Measurements from ENCODE around the gene CMTM6. TPM values are rescaled to one million over a fixed set of nuclear protein-coding genes. Genes with fewer than 3 reads are reported as not detected.

Gene CMTM6
- total and polyA plus RNA-seq, 2 of the 13 experiments (the other 11 are each of a cell fraction or from before 2014, with no cell fraction given) = 25.6 to 55.7 TPM

- TF ChIP-seq GRHL1 (CRISPR knock-in tag; conservative IDR thresholded peaks at IDR 0.05) (no peak), KDM4B (CRISPR knock-in tag; IDR thresholded peaks at IDR 0.05) (no peak), DBP (CRISPR knock-in tag; IDR thresholded peaks at IDR 0.05; ENCODE audit: not compliant biosample characterization) (no peak), FOSL2 (CRISPR knock-in tag; IDR thresholded peaks at IDR 0.05) (no peak), POGK (CRISPR knock-in tag; conservative IDR thresholded peaks at IDR 0.05) (no peak), ZNF142 (CRISPR knock-in tag; IDR thresholded peaks at IDR 0.05) (no peak), BCL3 (CRISPR knock-in tag; IDR thresholded peaks at IDR 0.05) (no peak), NFIB (CRISPR knock-in tag; IDR thresholded peaks at IDR 0.05; ENCODE audit: borderline replicate concordance) (no peak)
Measured at GRCh38 chr3:32511005-32511404, 8.4 kb upstream of the CMTM6 start (continued).
